Ishikawa (cell line): ENCODE data around the gene SALL4.

Experiments
- CEBPB ChIP-seq: IDR thresholded peaks from 2 replicates; pipeline ENCODE4 v1.6.1; 2012
- CREB1 ChIP-seq: IDR thresholded peaks from 2 replicates; pipeline ENCODE4 v1.6.1; 2012; ENCODE audit warnings: low read depth
- EGR1 ChIP-seq: IDR thresholded peaks from 2 replicates; pipeline ENCODE4 v1.6.1; 2012
- EP300 ChIP-seq: IDR thresholded peaks from 2 replicates; pipeline ENCODE4 v1.6.1; 2012; ENCODE audit warnings: borderline replicate concordance
- FOXM1 ChIP-seq: IDR thresholded peaks from 2 replicates; pipeline ENCODE4 v1.6.1; 2012; ENCODE audit warnings: low read depth, borderline replicate concordance
- NFIC ChIP-seq: IDR thresholded peaks from 2 replicates; pipeline ENCODE4 v1.6.1; 2012
- RAD21 ChIP-seq: IDR thresholded peaks from 2 replicates; pipeline ENCODE4 v1.6.1; 2012; ENCODE audit warnings: low read depth
- TAF1 ChIP-seq: IDR thresholded peaks from 2 replicates; pipeline ENCODE4 v1.6.1; 2012; ENCODE audit warnings: low read depth, mild to moderate bottlenecking
- TCF12 ChIP-seq: IDR thresholded peaks from 2 replicates; pipeline ENCODE4 v1.6.1; 2012; ENCODE audit warnings: low read depth
- TEAD4 ChIP-seq: IDR thresholded peaks from 2 replicates; pipeline ENCODE4 v1.6.1; 2012
- YY1 ChIP-seq: IDR thresholded peaks from 2 replicates; pipeline ENCODE4 v1.6.1; 2012; ENCODE audit warnings: low read depth
- ZBTB7A ChIP-seq: IDR thresholded peaks from 2 replicates; pipeline ENCODE4 v1.6.1; 2012; ENCODE audit warnings: low read depth
- TF ChIP-seq, protein P1 (sequence below): IDR thresholded peaks from 2 replicates; pipeline ENCODE4 v1.6.1; 2012
- TF ChIP-seq, protein P2 (sequence below): IDR thresholded peaks from 2 replicates; pipeline ENCODE4 v1.6.1; 2012
- TF ChIP-seq, protein P3 (sequence below): IDR thresholded peaks from 2 replicates; pipeline ENCODE4 v1.6.1; 2012; ENCODE audit warnings: low read depth, mild to moderate bottlenecking

SALL4 gene

DNA sequence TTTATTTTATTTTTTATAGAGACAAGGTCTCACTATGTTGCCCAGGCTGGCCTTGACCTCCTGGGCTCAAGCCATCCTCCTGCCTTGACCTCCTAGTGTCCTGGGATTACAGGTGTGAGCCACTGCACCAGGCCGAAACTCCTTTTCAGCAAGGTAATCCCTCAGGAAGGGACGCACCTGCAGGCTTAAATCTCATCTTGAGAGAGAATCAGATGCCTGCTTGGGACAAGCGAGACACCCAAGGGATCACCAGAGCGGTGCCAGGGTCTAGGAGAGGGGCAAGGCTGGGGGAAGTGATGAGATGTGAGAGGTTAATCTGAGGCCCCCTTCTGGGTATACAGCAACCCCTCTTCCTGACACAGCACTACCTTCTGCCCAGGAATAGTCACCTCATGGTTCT lies 30.1 kb downstream of the SALL4 start:
- TF ChIP-seq, protein P1, sequence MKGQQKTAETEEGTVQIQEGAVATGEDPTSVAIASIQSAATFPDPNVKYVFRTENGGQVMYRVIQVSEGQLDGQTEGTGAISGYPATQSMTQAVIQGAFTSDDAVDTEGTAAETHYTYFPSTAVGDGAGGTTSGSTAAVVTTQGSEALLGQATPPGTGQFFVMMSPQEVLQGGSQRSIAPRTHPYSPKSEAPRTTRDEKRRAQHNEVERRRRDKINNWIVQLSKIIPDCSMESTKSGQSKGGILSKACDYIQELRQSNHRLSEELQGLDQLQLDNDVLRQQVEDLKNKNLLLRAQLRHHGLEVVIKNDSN: no peak
- TF ChIP-seq ZBTB7A: no peak

DNA sequence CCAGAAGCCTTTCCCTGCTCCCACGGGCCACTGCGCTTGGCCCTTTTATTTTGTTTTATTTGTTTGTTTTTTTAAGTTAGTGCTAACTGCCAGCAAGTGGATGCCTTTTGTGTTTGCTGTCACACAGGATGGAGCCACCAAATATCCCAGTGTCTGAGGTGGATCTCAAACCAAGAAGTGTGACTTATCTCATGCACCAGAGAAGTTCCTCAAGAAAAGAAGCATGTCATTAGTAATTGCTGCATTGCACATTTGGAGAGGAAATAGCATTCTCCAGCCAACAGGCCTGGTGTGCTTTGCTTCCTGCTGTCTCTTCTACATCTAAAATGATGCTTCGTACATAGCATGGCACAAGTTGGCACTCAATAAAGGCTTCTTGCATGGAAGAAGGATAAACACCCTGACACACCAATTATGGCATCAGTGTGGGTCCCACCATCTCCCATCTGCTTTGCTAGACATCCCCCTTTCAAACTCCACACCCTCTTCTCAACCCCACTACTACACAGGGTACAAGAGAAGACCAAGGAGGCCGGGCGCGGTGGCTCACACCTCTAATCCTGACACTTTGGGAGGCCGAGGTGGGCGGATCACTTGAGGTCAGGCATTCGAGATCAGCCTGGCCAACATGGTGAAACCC lies 32.2 kb downstream of the SALL4 start:
- no peak for TF ChIP-seq TCF12
- TF ChIP-seq EP300: no peak
- no peak for TF ChIP-seq YY1
- no peak for TF ChIP-seq TEAD4
- TF ChIP-seq, protein P1: no peak
- no peak for TF ChIP-seq CEBPB
- TF ChIP-seq, protein P2, sequence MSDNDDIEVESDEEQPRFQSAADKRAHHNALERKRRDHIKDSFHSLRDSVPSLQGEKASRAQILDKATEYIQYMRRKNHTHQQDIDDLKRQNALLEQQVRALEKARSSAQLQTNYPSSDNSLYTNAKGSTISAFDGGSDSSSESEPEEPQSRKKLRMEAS: no peak
- no peak for TF ChIP-seq CREB1
- TF ChIP-seq RAD21: no peak
- no peak for TF ChIP-seq TAF1
- no peak for TF ChIP-seq FOXM1
- TF ChIP-seq EGR1: no peak
- TF ChIP-seq, protein P3, sequence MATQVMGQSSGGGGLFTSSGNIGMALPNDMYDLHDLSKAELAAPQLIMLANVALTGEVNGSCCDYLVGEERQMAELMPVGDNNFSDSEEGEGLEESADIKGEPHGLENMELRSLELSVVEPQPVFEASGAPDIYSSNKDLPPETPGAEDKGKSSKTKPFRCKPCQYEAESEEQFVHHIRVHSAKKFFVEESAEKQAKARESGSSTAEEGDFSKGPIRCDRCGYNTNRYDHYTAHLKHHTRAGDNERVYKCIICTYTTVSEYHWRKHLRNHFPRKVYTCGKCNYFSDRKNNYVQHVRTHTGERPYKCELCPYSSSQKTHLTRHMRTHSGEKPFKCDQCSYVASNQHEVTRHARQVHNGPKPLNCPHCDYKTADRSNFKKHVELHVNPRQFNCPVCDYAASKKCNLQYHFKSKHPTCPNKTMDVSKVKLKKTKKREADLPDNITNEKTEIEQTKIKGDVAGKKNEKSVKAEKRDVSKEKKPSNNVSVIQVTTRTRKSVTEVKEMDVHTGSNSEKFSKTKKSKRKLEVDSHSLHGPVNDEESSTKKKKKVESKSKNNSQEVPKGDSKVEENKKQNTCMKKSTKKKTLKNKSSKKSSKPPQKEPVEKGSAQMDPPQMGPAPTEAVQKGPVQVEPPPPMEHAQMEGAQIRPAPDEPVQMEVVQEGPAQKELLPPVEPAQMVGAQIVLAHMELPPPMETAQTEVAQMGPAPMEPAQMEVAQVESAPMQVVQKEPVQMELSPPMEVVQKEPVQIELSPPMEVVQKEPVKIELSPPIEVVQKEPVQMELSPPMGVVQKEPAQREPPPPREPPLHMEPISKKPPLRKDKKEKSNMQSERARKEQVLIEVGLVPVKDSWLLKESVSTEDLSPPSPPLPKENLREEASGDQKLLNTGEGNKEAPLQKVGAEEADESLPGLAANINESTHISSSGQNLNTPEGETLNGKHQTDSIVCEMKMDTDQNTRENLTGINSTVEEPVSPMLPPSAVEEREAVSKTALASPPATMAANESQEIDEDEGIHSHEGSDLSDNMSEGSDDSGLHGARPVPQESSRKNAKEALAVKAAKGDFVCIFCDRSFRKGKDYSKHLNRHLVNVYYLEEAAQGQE: no peak

DNA sequence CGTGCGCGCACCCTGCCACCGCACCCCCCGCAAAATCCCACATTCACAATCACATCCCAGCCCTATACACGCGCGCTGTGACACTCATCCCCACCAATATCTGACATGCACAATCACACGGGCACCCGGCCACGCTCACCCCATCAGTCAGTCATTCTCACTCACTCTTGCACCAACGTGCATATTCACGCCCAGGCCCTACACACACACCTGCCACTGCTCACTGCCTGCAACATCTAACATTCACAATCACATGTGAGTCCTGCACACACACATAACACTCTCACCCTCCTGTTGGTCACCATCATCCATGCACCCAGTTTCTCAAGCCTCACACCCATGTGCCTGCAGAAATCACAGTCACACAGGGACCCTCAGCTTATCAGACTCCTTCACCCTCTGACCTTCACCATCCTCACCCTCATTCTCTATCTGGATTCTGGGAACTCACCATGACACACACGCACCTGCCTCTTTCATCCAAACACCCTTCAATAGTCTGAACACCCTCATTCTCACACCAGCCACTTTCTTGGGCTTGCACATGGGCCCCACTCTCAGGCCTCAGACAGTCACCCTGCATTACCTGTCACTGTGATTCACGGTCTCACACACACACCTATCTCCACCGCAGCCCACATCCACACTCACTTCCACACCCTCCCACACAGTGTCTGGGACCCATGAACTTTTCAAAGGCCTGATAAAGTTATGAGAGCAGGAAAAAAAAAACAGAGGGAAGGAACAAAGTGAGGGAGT lies 33.4 kb downstream of the SALL4 start:
- TF ChIP-seq TAF1 (no peak), EGR1 (no peak), CREB1 (no peak), TEAD4 (no peak), FOXM1 (no peak), ZBTB7A (no peak), CEBPB (no peak), NFIC (no peak), YY1 (no peak), TCF12 (no peak), RAD21 (no peak), EP300 (no peak)
- TF ChIP-seq, protein P3: no peak
- TF ChIP-seq, protein P2: no peak
- TF ChIP-seq, protein P1: no peak

DNA sequence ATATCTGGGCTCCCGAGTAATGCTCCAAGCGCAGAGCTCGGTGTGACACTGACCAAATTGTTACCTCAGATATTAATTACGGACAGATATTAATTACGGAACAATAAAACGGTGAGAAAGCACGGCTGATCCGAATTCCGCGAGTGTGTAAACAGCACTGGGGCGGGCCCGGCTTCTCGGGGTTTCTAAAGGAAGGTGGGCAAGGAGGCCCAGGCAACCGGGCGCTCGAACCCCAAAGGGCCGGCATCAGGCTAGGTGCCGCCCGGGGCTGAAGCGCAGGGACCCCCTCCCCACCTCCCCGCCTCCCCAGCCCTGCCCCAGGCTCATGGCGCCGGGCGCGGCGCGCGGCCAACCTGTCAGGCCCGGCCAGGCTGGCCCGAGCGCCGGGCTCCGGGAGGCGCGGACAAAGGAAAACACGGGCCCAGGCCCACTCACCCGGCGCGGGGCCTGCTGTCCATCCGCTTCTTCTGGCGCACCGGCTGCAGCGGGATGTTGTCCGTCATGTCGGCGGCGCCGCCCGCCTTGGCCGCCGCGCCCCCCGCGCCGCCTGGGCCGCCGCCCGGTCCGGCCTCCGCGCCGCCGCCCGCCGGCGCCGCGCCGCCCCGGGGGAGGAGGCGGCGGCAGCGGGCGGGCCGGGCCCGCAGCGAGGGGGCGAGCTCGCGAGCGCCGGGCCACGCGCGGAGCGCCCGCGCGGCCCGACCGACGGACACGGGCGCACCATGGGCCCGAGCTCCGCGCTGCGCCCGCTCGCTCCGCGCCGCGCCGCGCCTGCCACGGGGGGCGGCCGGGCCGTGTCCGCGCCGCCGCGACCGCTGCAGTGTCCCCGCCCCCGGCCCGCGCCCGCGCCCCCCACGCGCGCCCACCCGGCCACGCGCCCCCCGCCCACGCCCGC lies 34.2 kb downstream of the SALL4 start, which contains the start of gene ATP9A:
Gene ATP9A, minus strand, starts transcription at position 524 of the 892 bp plus-strand sequence. Its CDS starts 21 bp downstream, at position 503.
- 0 out of 2 replicates have a peak, but pooled peaks have one; percentile 15 for TF ChIP-seq TCF12
- no peak for TF ChIP-seq RAD21
